GM18951 (cell line): ENCODE results near the gene AKIP1.
"Not testable (repeated sequence)": the region's sequence is repeated elsewhere in the genome, so short reads cannot be mapped to it uniquely, and the experiment has no call there.

Experiments
- POLR2A ChIP-seq: IDR thresholded peaks from 4 replicates; pipeline ENCODE4 v1.6.1; 2011; ENCODE audit warnings: mild to moderate bottlenecking; ENCODE audit not compliant: insufficient read length, insufficient read depth; ENCODE audit errors: extremely low read depth
- in situ Hi-C: fragments of 300-500 bp; cut with MboI; formaldehyde crosslinking; loops from one replicate; pipeline ENCODE4 v1.12.0; 2022; ENCODE audit warnings: low sequenced_read_pairs, mixed read lengths, inconsistent platforms; ENCODE audit not compliant: unreplicated experiment

The AKIP1 gene, protein sequence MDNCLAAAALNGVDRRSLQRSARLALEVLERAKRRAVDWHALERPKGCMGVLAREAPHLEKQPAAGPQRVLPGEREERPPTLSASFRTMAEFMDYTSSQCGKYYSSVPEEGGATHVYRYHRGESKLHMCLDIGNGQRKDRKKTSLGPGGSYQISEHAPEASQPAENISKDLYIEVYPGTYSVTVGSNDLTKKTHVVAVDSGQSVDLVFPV

GRCh38 chr11:8911029-8911823, at the start of gene AKIP1:
Gene AKIP1, plus strand, starts transcription at chr11:8911189. Its CDS starts 261 bp downstream, at chr11:8911450.
- TF ChIP-seq POLR2A: peak; percentile 75
- in situ Hi-C loops: no loop called here

- TF ChIP-seq POLR2A: no peak
- in situ Hi-C loops: no loop called here
These were observed 47.2 kb upstream of the AKIP1 start for GRCh38 chr11:8863838-8864237.

DNA sequence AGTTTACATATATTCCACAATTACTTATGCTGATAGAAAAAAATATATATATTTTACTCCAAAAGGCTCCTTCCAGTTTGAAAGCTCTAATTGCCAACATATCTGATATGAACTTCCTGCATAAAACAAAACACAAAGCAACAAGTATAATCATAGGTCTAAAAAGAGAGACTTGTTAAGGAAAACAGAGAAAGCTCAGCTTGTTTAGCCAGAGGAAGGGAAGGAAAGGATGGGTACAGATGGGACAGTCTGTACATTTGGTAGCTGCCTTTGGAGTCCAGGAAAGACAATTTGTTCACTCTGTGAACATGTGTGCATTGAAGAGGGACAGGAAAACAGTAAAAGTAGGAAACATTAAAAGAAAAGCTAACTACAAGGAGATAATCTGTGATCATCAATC, 45.7 kb upstream of the AKIP1 start:
- TF ChIP-seq POLR2A: no peak
- in situ Hi-C loops: no loop called here

DNA sequence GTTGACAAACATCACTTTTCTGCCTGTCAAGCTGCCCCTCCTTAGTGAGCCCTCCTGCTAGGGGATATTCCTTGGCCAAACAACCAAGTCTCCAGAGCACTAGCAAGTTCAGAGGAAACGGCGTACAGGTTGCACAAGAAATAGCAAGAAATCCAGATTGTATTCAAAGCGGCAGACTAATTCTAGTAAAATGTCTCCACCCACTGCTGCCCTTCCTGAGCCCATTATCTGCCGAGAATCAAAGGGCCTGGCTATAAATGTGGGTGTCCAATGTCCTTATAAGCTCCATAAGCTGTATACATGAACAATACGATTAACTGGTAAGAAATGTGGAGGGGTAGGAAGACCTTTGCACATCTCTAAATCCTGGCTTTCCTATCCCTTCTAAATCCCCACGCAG, 44.0 kb upstream of the AKIP1 start:
- in situ Hi-C loops: no loop called here
- TF ChIP-seq POLR2A: no peak

- in situ Hi-C loops: no loop called here
- no peak for TF ChIP-seq POLR2A
These were observed 42.9 kb upstream of the AKIP1 start for GRCh38 chr11:8867931-8868631.

- in situ Hi-C loops: no loop called here
- TF ChIP-seq POLR2A: no peak
These were observed 40.4 kb upstream of the AKIP1 start for GRCh38 chr11:8870411-8871170.

GRCh38 chr11:8871171-8871775, 39.7 kb upstream of the AKIP1 start:
- in situ Hi-C loops: no loop called here
- no peak for TF ChIP-seq POLR2A

GRCh38 chr11:8871962-8872361, 39.0 kb upstream of the AKIP1 start:
- no peak for TF ChIP-seq POLR2A
- in situ Hi-C loops: no loop called here

DNA sequence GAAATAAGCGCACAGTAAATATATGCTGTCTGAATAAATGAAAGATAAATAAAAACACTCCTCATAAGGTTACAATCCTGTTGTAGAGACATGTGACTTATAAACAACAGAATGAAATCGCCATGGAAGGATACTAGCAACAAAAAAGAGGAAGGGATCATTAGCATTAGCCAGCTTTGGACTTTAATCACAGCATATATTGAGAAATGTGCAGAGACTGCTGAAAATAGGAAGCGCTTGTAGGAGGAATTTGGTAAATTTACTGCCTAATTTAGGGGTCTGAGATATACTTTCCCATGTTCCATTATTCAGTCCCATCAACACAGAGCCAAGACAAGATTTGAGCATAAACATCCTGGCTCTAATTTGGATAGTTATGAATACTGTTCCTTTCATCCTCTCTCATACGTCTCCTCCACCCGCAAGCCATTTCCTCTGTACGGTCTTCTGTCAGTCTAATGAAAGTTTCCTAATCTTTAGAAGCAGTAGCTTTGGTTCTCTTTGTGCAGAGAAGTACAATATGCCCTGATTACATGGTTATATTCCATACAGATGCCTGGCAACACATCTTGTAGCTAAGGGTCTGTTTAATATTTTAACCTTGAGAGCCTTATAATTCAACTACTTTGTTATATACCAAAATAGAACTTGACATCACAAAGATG, 37.1 kb upstream of the AKIP1 start:
- TF ChIP-seq POLR2A: no peak
- in situ Hi-C loops: no loop called here

DNA sequence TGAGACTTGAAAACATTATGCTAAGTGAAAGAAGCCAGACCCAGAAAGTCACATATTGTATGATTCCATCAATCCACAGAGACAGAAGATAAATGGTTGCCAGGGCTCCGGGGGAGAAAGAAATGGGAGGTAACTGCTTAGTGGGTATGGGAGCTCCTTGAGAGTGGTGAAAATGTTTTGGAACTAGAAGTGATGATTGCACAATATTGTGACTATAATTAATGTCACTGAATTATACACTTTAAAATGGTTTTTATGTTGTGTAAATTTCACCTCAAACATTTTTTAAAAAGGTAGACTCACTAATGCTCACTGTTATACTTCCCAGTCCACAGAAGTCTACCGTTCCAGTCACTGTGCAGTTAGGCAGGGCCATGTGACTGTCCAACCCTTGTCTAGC, 32.2 kb upstream of the AKIP1 start:
- in situ Hi-C loops: no loop called here
- no peak for TF ChIP-seq POLR2A

GRCh38 chr11:8881585-8881984, 29.4 kb upstream of the AKIP1 start:
- in situ Hi-C loops: not testable (repeated sequence)

DNA sequence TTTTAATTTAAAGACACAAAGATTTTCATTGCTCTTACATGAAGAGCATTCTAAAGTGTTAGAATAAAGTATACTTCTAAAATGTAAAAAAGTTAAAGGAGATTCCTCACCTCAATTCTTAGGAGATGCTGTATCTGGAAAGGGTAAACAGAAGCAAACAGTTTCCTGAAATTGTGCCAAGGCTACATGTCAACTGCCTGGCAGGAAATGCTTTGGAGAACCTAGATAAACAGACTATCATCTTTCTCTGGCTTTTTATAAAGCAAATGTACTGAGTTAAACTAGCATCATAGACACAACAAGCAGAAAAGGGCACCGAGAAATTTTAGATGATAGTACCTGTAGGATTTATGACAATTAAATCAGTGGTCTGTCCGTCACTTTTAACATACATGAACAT, 24.7 kb upstream of the AKIP1 start:
- in situ Hi-C loops: no loop called here
- TF ChIP-seq POLR2A: no peak

DNA sequence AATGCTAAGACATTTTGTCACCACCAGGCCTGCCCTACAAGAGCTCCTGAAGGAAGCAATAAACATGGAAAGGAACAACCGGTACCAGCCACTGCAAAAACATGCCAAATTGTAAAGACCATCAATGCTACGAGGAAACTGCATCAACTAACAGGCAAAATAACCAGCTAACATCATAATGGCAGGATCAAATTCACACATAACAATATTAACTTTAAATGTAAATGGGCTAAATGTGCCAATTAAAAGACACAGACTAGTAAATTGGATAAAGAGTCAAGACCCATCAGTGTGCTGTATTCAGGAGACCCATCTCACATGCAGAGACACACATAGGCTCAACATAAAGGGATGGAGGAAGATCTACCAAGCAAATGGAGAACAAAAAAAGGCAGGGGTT, 19.8 kb upstream of the AKIP1 start:
- in situ Hi-C loops: not testable (repeated sequence)
